ENCODE measurements around the gene PRIM2.
"Not testable (repeated sequence)": the region's sequence is repeated elsewhere in the genome, so short reads cannot be mapped to it uniquely, and the experiment has no call there.

- TF ChIP-seq CTCF, POLR2A (IDR thresholded peaks at IDR 0.05): not testable (repeated sequence)
Observed at GRCh38 chr6:57442133-57442532, 124.7 kb downstream of the PRIM2 start.

All from Peyer's patch (tissue), 4 donors.